Activated CD4-positive, alpha-beta memory T cell treated with anti-CD3 and anti-CD28 coated beads for 36 hours (primary cell): Measurements from ENCODE around the gene GPI. TPM values are rescaled to one million over a fixed set of nuclear protein-coding genes. Genes with fewer than 3 reads are reported as not detected.
"Not testable (repeated sequence)": the region's sequence is repeated elsewhere in the genome, so short reads cannot be mapped to it uniquely, and the experiment has no call there.

Experiments used
- CTCF ChIA-PET: fragments of 350-600 bp; sonication (Branson Sonifier 250); formaldehyde crosslinking; loops from one replicate; lab custom pipeline; 2021; ENCODE audit warnings: antibody characterized with exemption, inconsistent platforms; lab: Charles Lee
- POLR2A ChIA-PET: fragments of 350-600 bp; sonication (Branson Sonifier 250); formaldehyde crosslinking; loops from one replicate; lab custom pipeline; 2021; ENCODE audit warnings: antibody characterized with exemption; lab: Charles Lee
- DNase-seq: peaks from one replicate; pipeline ENCODE4 v3.0.0-alpha.2; 2020
- H3K27ac Mint-ChIP-seq: one replicate; pipeline ENCODE4 v1.8.0; 2021; ENCODE audit warnings: mixed read lengths
- H3K27me3 Mint-ChIP-seq: one replicate; pipeline ENCODE4 v1.8.0; 2021; ENCODE audit warnings: mixed read lengths
- H3K36me3 Mint-ChIP-seq: one replicate; pipeline ENCODE4 v1.8.0; 2021; ENCODE audit warnings: mixed read lengths
- H3K4me1 Mint-ChIP-seq: one replicate; pipeline ENCODE4 v1.8.0; 2021; ENCODE audit warnings: low read depth, mixed read lengths
- H3K4me3 Mint-ChIP-seq: one replicate; pipeline ENCODE4 v1.8.0; 2021; ENCODE audit warnings: mild to moderate bottlenecking, mixed read lengths
- H3K9me3 Mint-ChIP-seq: one replicate; pipeline ENCODE4 v1.8.0; 2021; ENCODE audit warnings: mixed read lengths
- intact Hi-C: fragments of 100-400 bp; cut with micrococcal nuclease; formaldehyde crosslinking; loops from one replicate; pipeline ENCODE4 v1.15.1; 2023
- total RNA-seq, 2 experiments: library from RNA; stranded (reverse); gene quantifications; one replicate each; pipeline ENCODE4 v1.2.3, GENCODE V29; 2021

Gene GPI
- total RNA-seq, 2 experiments from 2014 or later: 549 to 564 TPM

DNA sequence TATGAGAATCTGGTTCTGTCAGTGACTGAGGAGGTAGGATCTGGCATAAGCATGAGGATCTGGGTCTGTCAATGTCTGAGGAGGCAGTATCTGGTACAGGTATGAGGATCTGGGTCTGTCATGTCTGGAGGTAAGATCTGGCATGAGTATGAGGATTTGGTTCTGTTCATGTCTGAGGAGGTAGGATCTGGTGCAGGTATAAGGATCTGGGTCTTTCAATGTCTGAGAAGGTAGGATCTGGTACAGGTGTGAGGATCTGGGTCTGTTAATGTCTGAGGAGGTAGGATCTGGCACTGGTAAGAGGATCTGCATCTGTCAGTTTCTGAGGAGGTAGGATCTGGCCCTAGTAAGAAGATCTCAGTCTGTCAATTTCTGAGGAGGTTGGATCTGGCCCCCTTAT lies 26.8 kb downstream of the GPI start:
- H3K4me3 Mint-ChIP-seq: no peak overlapping the region
- CTCF ChIA-PET: no interaction called here
- H3K9me3 Mint-ChIP-seq: no peaks in the 10 kb centered on the region
- no peak overlapping the region for H3K27ac Mint-ChIP-seq
- POLR2A ChIA-PET: no interaction called here
- no peak for DNase-seq
- intact Hi-C loops: no loop called here
- no peaks in the 10 kb centered on the region for H3K4me1 Mint-ChIP-seq
- H3K36me3 Mint-ChIP-seq: peaks cover 7% of the 10 kb centered on the region
- H3K27me3 Mint-ChIP-seq: no peaks in the 10 kb centered on the region

GRCh38 chr19:34393031-34393430 lies 28.0 kb downstream of the GPI start:
- CTCF ChIA-PET: no interaction called here
- intact Hi-C loops: no loop called here
- H3K27ac Mint-ChIP-seq: no peak overlapping the region

DNA sequence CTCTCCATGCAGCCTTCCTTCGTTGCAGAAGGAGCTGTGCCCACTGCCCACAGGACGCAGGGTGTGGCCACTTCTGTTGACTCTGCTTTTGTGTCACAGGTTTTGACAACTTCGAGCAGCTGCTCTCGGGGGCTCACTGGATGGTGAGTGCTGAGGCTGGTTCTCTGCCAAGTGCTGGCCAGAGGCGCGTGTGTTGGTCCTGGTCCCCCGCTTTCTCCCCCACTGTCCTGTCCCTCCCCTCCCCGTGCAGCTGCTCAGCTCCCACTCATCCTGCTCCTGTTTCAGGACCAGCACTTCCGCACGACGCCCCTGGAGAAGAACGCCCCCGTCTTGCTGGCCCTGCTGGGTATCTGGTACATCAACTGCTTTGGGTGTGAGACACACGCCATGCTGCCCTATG lies 28.6 kb downstream of the GPI start:
- DNase-seq: no peak
- intact Hi-C loops: no loop called here
- Mint-ChIP-seq H3K27ac (no peak overlapping the region), H3K36me3 (peaks cover 10% of the 10 kb centered on the region), H3K4me3 (no peak overlapping the region), H3K4me1 (no peaks in the 10 kb centered on the region), H3K9me3 (no peaks in the 10 kb centered on the region), H3K27me3 (no peaks in the 10 kb centered on the region)
- ChIA-PET CTCF (no interaction called here), POLR2A (interaction anchor here (1.2 kb wide), 1 partner anchor 10 kb away, joined by 4 read pairs; no protein-coding TSS in a partner anchor)

More at GRCh38 chr19:34393031-34393430, 28.0 kb downstream of the GPI start:
- POLR2A ChIA-PET: interaction anchor here (0.6 to 1.2 kb wide), 2 partner anchors 10 kb away, joined by 3 to 4 read pairs; no protein-coding TSS in a partner anchor
- no peaks in the 10 kb centered on the region for H3K9me3 Mint-ChIP-seq
- no peak for DNase-seq
- no peaks in the 10 kb centered on the region for H3K4me1 Mint-ChIP-seq
- H3K4me3 Mint-ChIP-seq: no peak overlapping the region
- peaks cover 7% of the 10 kb centered on the region for H3K36me3 Mint-ChIP-seq
- no peaks in the 10 kb centered on the region for H3K27me3 Mint-ChIP-seq

DNA sequence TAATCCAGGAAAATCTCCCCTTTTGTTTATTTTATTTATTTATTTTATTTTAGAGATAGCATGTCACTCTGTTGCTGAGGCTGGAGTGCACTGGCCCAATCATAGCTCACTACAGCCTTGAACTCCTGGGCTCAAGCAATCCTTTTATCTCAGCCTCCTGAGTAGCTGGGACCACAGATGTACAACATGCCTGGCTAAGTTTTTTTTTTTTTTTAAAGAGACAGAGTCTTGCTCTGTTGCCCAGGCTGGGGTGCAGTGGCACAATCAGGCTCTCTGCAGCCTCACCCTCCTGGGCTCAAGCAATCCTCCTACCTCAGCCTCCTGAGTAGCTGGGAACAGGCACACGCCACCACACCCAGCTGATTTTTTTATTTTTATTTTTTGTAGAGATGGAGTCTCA lies 32.9 kb downstream of the GPI start:
- peaks cover 27% of the 10 kb centered on the region for H3K36me3 Mint-ChIP-seq
- no peaks in the 10 kb centered on the region for H3K4me1 Mint-ChIP-seq
- ChIA-PET POLR2A (no interaction called here), CTCF (no interaction called here)
- intact Hi-C loops: no loop called here
- no peaks in the 10 kb centered on the region for H3K9me3 Mint-ChIP-seq
- H3K27ac Mint-ChIP-seq: no peak overlapping the region
- no peaks in the 10 kb centered on the region for H3K27me3 Mint-ChIP-seq
- H3K4me3 Mint-ChIP-seq: no peak overlapping the region
- DNase-seq: no peak

GRCh38 chr19:34399886-34400285 lies 34.9 kb downstream of the GPI start:
- H3K4me1 Mint-ChIP-seq: peaks cover 9% of the 10 kb centered on the region
- POLR2A ChIA-PET: no interaction called here
- H3K4me3 Mint-ChIP-seq: no peak overlapping the region
- CTCF ChIA-PET: no interaction called here
- no peak for DNase-seq
- no peaks in the 10 kb centered on the region for H3K27me3 Mint-ChIP-seq
- H3K27ac Mint-ChIP-seq: no peak overlapping the region
- H3K36me3 Mint-ChIP-seq: peaks cover 28% of the 10 kb centered on the region
- intact Hi-C loops: loop anchor here (5.0 kb wide), 1 partner anchor 102 kb away; no protein-coding TSS in a partner anchor
- H3K9me3 Mint-ChIP-seq: no peaks in the 10 kb centered on the region

DNA sequence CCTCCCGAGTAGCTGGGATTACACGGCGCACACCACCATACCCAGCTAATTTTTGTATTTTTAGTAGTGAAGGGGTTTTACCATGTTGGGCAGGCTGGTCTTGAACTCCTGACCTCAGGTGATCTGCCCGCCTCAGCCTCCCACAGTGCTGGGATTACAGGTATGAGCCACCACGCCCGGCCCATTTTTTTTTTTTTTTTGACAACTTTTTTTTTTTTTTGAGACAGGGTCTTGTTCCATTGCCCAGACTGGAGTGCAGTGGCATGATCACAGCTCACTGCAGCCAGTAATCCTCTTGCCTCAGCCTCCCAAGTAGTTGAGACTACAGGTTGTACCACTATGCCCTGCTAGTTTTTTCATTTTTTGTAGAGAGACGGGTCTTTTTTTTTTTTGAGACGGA lies 35.8 kb downstream of the GPI start:
- DNase-seq, POLR2A ChIA-PET, H3K27ac Mint-ChIP-seq, CTCF ChIA-PET, H3K27me3 Mint-ChIP-seq, H3K4me3 Mint-ChIP-seq, H3K9me3 Mint-ChIP-seq: not testable (repeated sequence)
- Mint-ChIP-seq H3K36me3 (peaks cover 25% of the 10 kb centered on the region), H3K4me1 (peaks cover 12% of the 10 kb centered on the region)
- intact Hi-C loops: loop anchor here (5.0 kb wide), 1 partner anchor 101 kb away; no protein-coding TSS in a partner anchor

DNA sequence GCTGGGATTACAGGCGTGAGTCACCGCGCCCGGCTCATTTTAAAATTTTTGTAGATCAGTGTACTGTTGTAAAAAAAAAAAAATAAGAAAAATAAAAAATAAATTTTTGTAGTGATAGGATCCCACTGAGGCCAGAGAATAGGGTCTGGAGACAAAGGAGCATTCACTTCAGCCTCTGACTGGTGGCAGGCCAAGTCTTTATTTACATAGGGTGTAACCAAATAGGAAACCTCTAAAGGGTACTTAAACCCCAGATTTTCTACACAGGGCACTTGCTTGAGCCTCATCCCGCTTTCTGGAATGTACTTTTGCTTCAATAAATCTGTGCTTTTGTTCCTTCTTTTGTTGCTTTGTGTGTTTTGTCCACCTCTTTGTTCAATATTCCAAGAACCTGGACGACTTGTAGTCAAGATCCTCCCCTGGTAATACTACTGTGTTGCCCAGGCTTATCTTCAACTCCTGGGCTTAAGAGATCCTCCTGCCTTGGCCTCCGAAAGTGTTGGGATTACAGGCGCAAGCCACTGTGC lies 37.1 kb downstream of the GPI start:
- intact Hi-C loops: loop anchor here (5.0 kb wide), 1 partner anchor 100 kb away; no protein-coding TSS in a partner anchor
- no peak for DNase-seq
- Mint-ChIP-seq H3K9me3 (no peaks in the 10 kb centered on the region), H3K27ac (no peak overlapping the region), H3K4me3 (no peak overlapping the region), H3K4me1 (peaks cover 16% of the 10 kb centered on the region), H3K36me3 (peaks cover 22% of the 10 kb centered on the region), H3K27me3 (no peaks in the 10 kb centered on the region)
- ChIA-PET POLR2A (no interaction called here), CTCF (no interaction called here)

DNA sequence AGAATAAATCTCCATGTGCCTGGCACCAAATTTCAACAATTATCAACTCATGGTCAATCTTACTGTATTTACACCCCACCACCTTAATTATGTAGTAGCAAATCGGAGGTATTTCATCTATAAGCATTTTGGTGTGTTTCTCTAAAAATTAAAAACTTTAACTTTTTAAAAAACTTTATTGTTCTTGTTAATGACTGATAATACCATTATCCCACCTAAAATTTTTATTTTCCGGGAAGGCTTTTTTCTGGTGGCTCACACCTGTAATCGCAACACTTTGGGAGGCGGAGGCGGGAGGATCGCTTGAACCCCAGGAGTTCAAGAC lies 38.8 kb downstream of the GPI start:
- no peaks in the 10 kb centered on the region for H3K9me3 Mint-ChIP-seq
- CTCF ChIA-PET: interaction anchor here (0.6 to 1.2 kb wide), 2 partner anchors 8 to 28 kb away, joined by 3 to 4 read pairs; no protein-coding TSS in a partner anchor

GRCh38 chr19:34404109-34404909 lies 39.3 kb downstream of the GPI start, which contains the start of gene PDCD2L:
Gene PDCD2L (plus strand): TSS chr19:34404399. CDS start chr19:34404431, 32 bp downstream.
- ChIA-PET CTCF (interaction anchor here (0.6 to 2.2 kb wide), 3 partner anchors 8 to 27 kb away, joined by 3 to 6 read pairs (median 4); no protein-coding TSS in a partner anchor), POLR2A (interaction anchor here (1.0 to 1.1 kb wide), 3 partner anchors 11 to 26 kb away, joined by 4 to 7 read pairs (median 5); partner anchors contain the start of gene UBA2)
- intact Hi-C loops: loop anchor here (1.0 to 5.0 kb wide), 2 partner anchors 26 to 98 kb away; no protein-coding TSS in a partner anchor
- Mint-ChIP-seq H3K27me3 (no peaks in the 10 kb centered on the region), H3K4me1 (peaks cover 24% of the 10 kb centered on the region), H3K27ac (peak within 1 kb of the TSS; percentile 73), H3K4me3 (peak within 1 kb of the TSS; percentile 90), H3K9me3 (no peaks in the 10 kb centered on the region), H3K36me3 (peaks cover 21% of the 10 kb centered on the region)
- peak; percentile 95 for DNase-seq

More for the DNA sequence above, 38.8 kb downstream of the GPI start:
- intact Hi-C loops: loop anchor here (1.0 to 5.0 kb wide), 2 partner anchors 27 to 99 kb away; no protein-coding TSS in a partner anchor
- H3K4me1 Mint-ChIP-seq: peaks cover 21% of the 10 kb centered on the region
- H3K36me3 Mint-ChIP-seq: peaks cover 22% of the 10 kb centered on the region
- peak overlapping the region; percentile 90 for H3K4me3 Mint-ChIP-seq
- peak overlapping the region; percentile 73 for H3K27ac Mint-ChIP-seq
- DNase-seq: no peak
- no peaks in the 10 kb centered on the region for H3K27me3 Mint-ChIP-seq
- POLR2A ChIA-PET: interaction anchor here (1.1 kb wide), 1 partner anchor 10 kb away, joined by 4 read pairs; no protein-coding TSS in a partner anchor

- intact Hi-C loops: no loop called here
- Mint-ChIP-seq H3K4me1 (peaks cover 25% of the 10 kb centered on the region), H3K36me3 (peaks cover 17% of the 10 kb centered on the region), H3K27ac (no peak overlapping the region), H3K4me3 (peak overlapping the region; percentile 20), H3K9me3 (no peaks in the 10 kb centered on the region), H3K27me3 (no peaks in the 10 kb centered on the region)
- ChIA-PET CTCF (interaction anchor here (2.2 kb wide), 1 partner anchor 24 kb away, joined by 6 read pairs; no protein-coding TSS in a partner anchor), POLR2A (no interaction called here)
- DNase-seq: no peak
Measured at GRCh38 chr19:34405892-34406660, 41.1 kb downstream of the GPI start.

DNA sequence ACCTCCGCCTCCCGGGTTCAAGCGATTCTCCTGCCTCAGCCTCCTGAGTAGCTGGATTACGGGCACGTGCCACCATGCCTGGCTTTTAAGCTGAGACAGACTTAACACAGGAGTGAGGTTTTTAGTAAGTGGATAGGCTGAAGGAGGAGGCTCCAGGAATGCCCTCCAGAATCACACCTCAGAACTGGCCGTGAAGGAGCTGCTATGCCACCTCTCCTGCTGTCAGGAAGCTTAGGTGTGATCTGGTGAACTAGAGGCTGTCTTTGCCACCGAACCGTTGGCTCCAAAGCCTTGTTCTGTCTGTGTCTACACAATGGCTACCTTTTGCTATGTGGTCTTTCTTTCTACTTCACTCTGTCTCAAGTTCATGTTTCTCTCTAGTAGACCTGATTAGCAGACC lies 43.4 kb downstream of the GPI start:
- peaks cover 25% of the 10 kb centered on the region for H3K4me1 Mint-ChIP-seq
- no peak overlapping the region for H3K4me3 Mint-ChIP-seq
- H3K27ac Mint-ChIP-seq: no peak overlapping the region
- DNase-seq: no peak
- ChIA-PET CTCF (no interaction called here), POLR2A (no interaction called here)
- H3K27me3 Mint-ChIP-seq: no peaks in the 10 kb centered on the region
- no peaks in the 10 kb centered on the region for H3K9me3 Mint-ChIP-seq
- intact Hi-C loops: no loop called here
- peaks cover 18% of the 10 kb centered on the region for H3K36me3 Mint-ChIP-seq
